HG03066 (cell line): ENCODE measurements around the gene CCNL1.
"Not testable (repeated sequence)": the region's sequence is repeated elsewhere in the genome, so short reads cannot be mapped to it uniquely, and the experiment has no call there.

ENCODE experiments used
- ATAC-seq: cut with Tn5 transposase; IDR thresholded peaks from one replicate; pipeline ENCODE4 v1.9.1; 2021; ENCODE audit warnings: low read depth; ENCODE audit not compliant: unreplicated experiment

Gene CCNL1

GRCh38 chr3:157159762-157160657 lies at the start of gene CCNL1:
Gene CCNL1, minus strand, starts transcription at chr3:157160147. Its CDS starts 53 bp downstream, at chr3:157160094.
- ATAC-seq = peak; percentile 80

DNA sequence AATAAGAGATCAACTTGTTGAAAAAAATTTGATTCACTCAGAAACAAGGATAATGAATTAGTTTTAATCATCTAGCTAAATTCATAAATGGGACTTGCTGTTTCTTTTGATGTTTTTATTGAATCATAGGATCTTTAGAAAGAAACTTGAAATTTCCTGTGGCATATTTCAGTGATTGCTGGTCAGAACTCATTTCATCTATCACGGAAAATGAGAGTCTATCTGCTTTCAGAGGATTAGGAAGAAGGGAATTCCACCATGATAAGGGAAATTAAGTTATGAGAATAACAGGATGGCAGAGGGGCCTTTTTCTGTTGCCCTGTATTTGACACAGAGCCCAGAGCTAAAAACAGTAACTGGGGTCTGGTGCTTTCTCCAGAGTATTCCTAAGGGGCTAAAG lies 44.9 kb upstream of the CCNL1 start:
- no peak for ATAC-seq

- ATAC-seq = no peak
Measured at GRCh38 chr3:157204431-157204830, 44.5 kb upstream of the CCNL1 start.

DNA sequence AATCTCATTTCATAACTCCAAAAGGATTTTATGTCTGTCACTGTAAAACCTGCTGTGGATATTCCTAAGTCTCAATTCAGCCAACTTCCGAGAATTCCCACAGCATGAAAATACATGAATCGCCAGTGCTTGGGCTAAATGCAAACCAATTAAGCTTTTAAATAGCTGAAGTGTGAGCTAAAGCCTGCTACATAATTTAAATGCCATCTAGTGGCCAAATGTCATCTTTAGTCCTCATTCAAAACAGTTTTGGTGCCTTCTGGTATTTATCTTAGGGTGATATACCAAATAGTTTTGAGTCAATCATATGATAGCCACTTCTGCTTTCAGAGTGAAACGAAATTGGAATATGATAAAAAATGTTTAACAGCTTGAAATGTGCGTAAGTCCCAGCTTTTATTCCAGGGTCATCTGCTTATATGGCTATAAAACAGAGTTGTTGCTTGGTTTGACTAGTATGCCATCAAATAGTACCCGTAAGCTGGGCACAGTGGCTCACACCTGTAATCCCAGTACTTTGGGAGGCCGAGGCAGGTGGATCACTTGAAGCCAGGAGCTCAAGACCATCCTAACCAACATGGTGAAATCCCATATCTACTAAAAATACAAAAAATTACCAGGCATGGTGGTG lies 41.8 kb upstream of the CCNL1 start:
- no peak for ATAC-seq

GRCh38 chr3:157199841-157200240 lies 39.9 kb upstream of the CCNL1 start:
- ATAC-seq = no peak

- no peak for ATAC-seq
Measured at GRCh38 chr3:157195965-157196364, 36.0 kb upstream of the CCNL1 start.

DNA sequence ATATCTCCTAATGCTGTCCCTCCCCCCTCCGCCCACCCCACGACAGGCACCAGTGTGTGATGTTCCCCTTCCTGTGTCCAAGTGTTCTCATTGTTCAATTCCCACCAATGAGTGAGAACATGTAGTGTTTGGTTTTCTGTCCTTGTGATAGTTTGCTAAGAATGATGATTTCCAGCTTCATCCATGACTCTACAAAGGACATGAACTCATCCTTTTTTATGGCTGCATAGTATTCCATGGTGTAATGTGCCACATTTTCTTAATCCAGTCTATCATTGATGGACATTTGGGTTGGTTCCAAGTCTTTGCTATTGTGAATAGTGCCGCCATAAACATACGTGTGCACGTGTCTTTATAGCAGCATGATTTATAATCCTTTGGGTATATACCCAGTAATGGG lies 31.2 kb upstream of the CCNL1 start:
- not testable (repeated sequence) for ATAC-seq

DNA sequence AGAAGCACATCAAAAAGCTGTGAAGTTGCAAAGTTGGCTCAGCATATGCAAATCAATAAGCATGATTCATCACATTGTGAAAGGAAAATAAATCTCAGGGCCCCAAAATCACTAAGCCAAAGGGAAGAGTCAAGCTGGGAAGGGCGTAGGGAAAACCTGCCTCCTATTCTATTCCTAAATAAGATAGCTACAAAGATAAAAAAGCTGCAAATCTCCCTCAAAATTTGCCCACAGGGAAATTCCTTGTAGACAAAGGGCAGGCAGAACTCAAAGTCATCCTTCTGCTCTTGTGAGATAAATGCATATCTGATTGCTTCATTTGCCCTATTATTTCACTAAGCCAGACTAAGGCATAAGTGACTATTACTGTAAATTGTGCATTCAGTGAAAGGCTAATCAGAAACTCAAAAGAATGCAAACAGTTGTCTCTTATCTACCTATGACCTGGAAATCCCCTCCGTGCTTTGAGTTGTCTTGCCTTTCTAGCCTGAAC lies 30.5 kb upstream of the CCNL1 start:
- ATAC-seq = no peak

DNA sequence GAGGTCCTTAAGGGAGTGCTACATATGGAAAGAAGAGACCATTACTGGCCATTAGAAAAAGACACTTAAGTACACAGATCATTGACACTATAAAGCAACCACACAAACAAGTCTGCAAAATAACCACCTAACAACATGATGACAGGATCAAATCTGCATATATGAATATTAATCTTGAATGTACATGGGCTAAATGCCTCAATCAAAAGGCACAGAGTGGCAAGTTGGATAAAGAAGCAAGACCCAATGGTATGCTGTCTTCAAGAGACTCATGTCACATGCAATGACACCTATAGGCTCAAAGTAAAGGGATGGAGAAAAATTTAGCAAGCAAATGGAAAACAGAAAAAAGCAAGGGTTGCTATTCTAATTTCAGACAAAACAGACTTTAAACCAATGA lies 28.4 kb upstream of the CCNL1 start:
- no peak for ATAC-seq

DNA sequence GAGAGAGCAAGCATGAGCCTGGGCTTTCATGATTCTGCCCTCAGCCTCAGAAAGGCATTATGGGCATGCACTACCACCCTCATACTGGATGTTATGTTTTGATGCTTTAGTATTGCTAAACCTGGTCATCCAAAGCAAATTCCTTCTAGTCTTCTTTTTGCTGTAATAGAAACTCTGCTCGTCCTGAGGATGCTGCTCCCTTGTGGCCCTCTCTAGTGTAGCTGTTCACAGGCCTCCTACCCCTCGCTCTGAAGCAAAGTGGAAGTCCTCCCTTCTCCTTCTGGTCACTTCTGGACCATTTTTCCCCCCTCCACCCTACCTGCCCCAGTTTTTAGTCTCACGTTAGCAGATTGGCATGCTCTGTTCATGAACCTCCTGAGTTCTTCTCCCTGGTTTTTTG lies 22.9 kb upstream of the CCNL1 start:
- ATAC-seq = no peak

DNA sequence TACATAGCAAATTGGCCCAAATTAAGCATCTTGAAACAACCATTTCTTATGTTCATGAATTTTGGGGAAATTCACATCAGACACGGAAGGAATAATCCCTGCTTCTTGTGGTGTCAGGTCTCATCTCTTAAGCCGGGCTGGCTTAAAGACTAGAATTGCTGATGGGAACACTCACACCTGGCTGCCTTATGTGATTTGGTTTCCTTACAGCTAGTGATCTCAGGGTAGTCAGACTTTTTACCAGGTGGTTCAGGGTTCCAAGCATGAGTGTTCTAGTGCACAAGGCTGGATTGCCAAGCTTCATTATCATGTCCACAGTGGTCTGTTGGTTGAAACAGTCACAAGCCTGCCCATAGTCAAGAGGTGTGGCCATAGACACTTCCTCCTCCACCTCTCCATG lies 20.3 kb upstream of the CCNL1 start:
- ATAC-seq = no peak

DNA sequence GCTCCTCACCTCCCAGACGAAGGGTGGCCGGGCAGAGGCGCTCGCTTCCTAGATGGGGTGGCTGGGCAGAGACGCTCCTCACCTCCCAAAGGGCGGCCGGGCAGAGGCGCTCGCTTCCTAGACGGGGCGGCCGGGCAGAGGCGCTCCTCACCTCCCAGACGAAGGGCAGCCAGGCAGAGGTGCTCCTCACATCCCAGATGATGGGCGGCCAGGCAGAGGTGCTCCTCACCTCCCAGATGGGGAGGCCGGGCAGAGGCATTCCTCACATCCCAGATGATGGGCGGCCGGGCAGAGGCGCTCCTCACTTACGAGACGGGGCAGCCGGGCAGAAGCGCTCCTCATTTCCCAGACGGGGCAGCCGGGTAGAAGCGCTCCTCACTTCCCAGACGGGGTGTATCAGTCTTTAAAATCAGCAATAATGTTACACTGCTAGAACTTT lies 19.4 kb upstream of the CCNL1 start:
- no peak for ATAC-seq

DNA sequence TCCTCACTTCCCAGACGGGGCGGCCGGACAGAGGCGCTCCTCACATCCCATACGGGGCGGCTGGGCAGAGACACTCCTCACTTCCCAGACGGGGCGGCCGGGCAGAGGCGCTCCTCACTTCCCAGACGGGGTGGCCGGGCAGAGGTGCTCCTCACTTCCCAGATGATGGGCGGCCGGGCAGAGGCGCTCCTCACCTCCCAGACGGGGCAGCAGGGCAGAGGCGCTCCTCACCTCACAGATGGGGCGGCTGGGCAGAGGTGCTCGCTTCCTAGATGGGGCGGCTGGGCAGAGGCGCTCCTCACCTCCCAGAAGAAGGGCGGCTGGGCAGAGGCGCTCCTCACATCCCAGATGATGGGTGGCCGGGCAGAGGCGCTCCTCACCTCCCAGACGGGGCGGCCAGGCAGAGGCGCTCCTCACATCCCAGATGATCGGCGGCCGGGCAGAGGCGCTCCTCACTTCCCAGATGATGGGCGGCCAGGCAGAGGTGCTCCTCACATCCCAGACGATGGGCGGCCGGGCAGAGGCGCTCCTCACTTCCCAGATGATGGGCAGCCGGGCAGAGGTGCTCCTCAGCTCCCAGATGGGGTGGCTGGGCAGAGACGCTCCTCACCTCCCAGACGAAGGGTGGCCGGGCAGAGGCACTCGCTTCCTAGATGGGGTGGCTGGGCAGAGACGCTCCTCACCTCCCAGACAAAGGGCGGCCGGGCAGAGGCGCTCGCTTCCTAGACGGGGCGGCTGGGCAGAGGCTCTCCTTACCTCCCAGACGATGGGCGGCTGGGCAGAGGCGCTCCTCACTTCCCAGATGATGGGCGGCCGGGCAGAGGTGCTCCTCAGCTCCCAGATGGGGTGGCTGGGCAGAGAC lies 18.8 kb upstream of the CCNL1 start:
- ATAC-seq = not testable (repeated sequence)

DNA sequence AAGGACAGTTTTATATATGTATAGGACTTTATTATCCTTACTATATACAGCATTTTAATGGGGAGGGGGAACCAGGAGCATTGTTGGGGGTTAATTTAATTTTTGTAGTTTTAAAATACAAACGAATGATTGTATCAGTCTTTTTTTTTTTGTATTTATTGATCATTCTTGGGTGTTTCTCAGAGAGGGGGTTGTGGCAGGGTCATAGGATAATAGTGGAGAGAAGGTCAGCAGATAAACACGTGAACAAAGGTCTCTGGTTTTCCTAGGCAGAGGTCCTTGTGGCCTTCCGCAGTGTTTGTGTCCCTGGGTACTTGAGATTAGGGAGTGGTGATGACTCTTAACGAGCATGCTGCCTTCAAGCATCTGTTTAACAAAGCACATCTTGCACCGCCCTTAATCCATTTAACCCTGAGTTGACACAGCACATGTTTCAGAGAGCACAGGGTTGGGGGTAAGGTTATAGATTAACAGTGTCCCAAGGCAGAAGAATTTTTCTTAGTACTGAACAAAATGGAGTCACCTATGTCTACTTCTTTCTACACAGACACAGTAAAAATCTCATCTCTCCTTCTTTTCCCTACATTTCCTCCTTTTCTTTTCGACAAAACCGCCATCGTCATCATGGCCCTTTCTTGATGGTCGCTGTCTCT lies 18.0 kb upstream of the CCNL1 start:
- ATAC-seq = not testable (repeated sequence)

DNA sequence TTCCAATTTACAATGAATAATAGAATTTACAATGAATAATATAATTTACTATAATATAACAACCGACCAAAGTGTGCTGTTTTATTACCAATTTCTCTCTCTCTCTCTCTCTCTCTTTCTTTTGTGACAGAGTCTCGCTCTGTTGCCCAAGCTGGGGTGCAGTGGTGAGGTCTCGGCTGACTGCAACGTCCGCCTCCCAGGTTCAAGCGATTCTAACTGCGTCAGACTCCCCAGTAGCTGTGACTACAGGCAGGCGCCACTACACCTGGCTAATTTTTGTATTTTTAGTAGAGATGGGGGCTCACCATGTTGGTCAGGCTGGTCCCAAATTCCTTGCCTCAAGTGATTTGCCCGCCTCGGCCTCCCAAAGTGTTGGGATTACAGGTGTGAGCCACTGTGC lies 17.0 kb upstream of the CCNL1 start:
- no peak for ATAC-seq

DNA sequence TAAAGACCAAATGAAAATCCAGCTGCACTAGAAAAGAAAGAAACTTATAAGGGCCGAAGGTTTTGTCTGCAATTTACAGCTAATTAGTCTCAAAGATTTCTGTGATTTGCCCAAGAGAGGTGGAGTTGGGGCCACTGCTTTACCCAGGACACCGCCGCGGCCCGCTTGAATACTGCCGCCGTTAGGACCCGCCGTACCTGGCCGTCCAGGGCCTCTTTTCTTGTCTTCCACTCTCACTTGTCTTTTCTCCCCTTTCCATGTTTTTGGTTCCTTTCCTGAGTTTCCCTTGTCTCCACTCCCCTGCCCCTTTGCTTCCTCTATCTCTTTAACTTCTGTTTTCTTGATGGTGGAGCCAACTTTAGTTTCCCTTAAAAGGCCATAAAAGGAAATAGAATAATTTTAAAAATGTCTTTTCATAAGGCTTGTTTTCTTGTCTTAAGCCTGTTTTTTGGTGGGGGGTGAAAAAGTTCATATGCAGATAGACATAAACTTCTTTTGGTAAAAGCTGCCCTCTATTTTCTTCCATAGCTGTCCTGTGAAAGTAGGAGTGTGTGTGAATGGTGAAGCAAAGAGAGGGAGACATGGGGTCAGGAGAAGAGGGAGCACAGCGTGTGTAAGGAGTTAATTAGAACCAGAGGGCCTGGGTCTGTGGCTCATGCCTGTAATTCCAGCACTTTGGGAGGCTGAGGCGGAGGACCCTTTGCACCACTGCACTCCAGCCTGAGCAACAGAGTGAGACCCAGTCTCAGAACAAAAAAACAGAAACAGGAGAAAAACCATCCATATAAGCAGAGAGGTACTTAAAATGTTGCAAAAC lies 16.0 kb upstream of the CCNL1 start:
- ATAC-seq = no peak

GRCh38 chr3:157174649-157175498 lies 14.9 kb upstream of the CCNL1 start:
- ATAC-seq = peak; percentile 92

DNA sequence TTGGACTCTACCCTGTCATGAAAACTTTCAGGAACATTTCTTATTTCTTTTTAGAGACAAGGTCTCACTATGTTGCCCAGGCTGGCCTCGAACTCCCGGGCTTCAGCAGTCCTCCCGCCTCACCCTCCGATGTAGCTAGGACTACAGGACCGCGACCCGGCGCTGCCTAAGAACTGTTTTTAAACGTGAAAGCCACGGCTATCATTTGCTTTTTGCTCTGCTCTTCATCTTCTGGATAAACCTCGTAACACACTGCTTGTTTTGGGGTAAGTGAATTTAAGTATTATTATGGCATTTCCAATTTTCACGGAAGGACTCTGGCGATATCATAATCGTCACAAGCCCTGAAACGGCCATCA lies 14.3 kb upstream of the CCNL1 start:
- ATAC-seq = peak; percentile 0

GRCh38 chr3:157173343-157173742 lies 13.4 kb upstream of the CCNL1 start:
- not testable (repeated sequence) for ATAC-seq
